ENCODE measurements around the gene MRPL18.

Gene MRPL18

GRCh38 chr6:159800141-159800865 lies 10.0 kb downstream of the MRPL18 start, which contains the start of gene PNLDC1:
PNLDC1 (plus strand) TSS chr6:159800276; CDS start chr6:159800308, 32 bp downstream.
- DNase-seq: no peak
- peaks cover 24% of the 10 kb centered on the region for H3K36me3 ChIP-seq (replicated peaks)
- no peak for TF ChIP-seq CTCF (IDR thresholded peaks at IDR 0.05; ENCODE audit: low read depth, low read length, missing control alignments)
- H3K27me3 ChIP-seq (replicated peaks): no peaks in the 10 kb centered on the region
- no peak within 1 kb of the TSS for H3K27ac ChIP-seq
- H3K4me3 ChIP-seq (ENCODE audit: low read depth, low read length): no peak within 1 kb of the TSS
- in situ Hi-C loops (cut with HindIII; ENCODE audit: low pct_ligation_motif_present, low sequenced_read_pairs): no loop called here

GRCh38 chr6:159801935-159802334 lies 11.7 kb downstream of the MRPL18 start:
- in situ Hi-C loops (cut with HindIII; ENCODE audit: low pct_ligation_motif_present, low sequenced_read_pairs): no loop called here
- TF ChIP-seq CTCF (IDR thresholded peaks at IDR 0.05; ENCODE audit: low read depth, low read length, missing control alignments): no peak
- Histone ChIP-seq H3K27ac (no peak overlapping the region), H3K36me3 (replicated peaks) (peaks cover 22% of the 10 kb centered on the region), H3K27me3 (replicated peaks) (no peaks in the 10 kb centered on the region), H3K4me3 (ENCODE audit: low read depth, low read length) (no peak overlapping the region)
- no peak for DNase-seq

GRCh38 chr6:159804504-159804903 lies 14.2 kb downstream of the MRPL18 start:
- Histone ChIP-seq H3K4me3 (ENCODE audit: low read depth, low read length) (no peak overlapping the region), H3K27me3 (replicated peaks) (no peaks in the 10 kb centered on the region), H3K27ac (no peak overlapping the region), H3K36me3 (replicated peaks) (no peaks in the 10 kb centered on the region)
- DNase-seq: no peak
- in situ Hi-C loops (cut with HindIII; ENCODE audit: low pct_ligation_motif_present, low sequenced_read_pairs): no loop called here
- TF ChIP-seq CTCF (IDR thresholded peaks at IDR 0.05; ENCODE audit: low read depth, low read length, missing control alignments): no peak

DNA sequence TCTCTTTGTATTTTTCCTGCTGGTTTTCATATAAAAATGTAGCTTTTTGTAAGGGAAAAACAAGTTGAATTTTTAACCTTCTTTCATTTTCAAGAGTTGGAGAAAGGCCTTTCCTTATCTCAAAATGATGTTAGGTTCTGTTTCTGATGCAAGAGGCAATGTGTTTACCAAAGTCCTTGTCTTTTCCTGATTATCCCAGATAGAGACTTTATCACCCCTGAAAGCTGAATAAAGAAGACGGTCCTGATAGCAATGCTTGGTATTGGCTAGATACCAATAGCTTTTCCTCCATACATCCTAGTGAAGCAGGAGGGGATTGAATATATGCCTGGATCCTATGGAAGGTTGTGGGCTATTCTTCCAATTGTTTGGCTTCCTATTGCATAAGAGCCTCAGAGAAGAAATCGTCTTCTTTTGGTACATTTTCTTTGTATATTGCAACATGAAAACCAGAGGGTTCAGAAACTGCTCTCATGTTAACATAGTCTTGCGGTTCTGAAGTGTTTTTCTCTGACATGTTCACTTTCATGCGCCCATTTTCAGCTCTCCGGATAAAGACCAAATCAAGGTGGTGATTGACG lies 15.3 kb downstream of the MRPL18 start:
- in situ Hi-C loops (cut with HindIII; ENCODE audit: low pct_ligation_motif_present, low sequenced_read_pairs): no loop called here
- Histone ChIP-seq H3K27me3 (replicated peaks) (no peaks in the 10 kb centered on the region), H3K36me3 (replicated peaks) (no peaks in the 10 kb centered on the region), H3K4me3 (ENCODE audit: low read depth, low read length) (no peak overlapping the region), H3K27ac (no peak overlapping the region)
- DNase-seq: no peak
- no peak for TF ChIP-seq CTCF (IDR thresholded peaks at IDR 0.05; ENCODE audit: low read depth, low read length, missing control alignments)

GRCh38 chr6:159806021-159806458 lies 15.8 kb downstream of the MRPL18 start:
- no peak overlapping the region for H3K4me3 ChIP-seq (ENCODE audit: low read depth, low read length)
- H3K27me3 ChIP-seq (replicated peaks): no peaks in the 10 kb centered on the region
- no peak for TF ChIP-seq CTCF (IDR thresholded peaks at IDR 0.05; ENCODE audit: low read depth, low read length, missing control alignments)
- in situ Hi-C loops (cut with HindIII; ENCODE audit: low pct_ligation_motif_present, low sequenced_read_pairs): no loop called here
- no peak for DNase-seq
- H3K36me3 ChIP-seq (replicated peaks): no peaks in the 10 kb centered on the region
- H3K27ac ChIP-seq: no peak overlapping the region
